NCI-H128 (cell line): ENCODE data around the gene POLD3.
"Not testable (repeated sequence)": the region's sequence is repeated elsewhere in the genome, so short reads cannot be mapped to it uniquely, and the experiment has no call there.

Experiments used
- DNase-seq: peaks from one replicate; lab custom pipeline; 2025; ENCODE audit not compliant: unreplicated experiment; lab: John Stamatoyannopoulos, UW

POLD3 gene

GRCh38 chr11:74636630-74637184, 44.3 kb downstream of the POLD3 start:
- DNase-seq, result no peak

GRCh38 chr11:74637700-74638099, 45.3 kb downstream of the POLD3 start:
- no peak for DNase-seq

- DNase-seq, result no peak
Measured at GRCh38 chr11:74638869-74639268, 46.5 kb downstream of the POLD3 start.

- DNase-seq, result no peak
Measured at GRCh38 chr11:74639533-74639932, 47.2 kb downstream of the POLD3 start.

- peak; percentile 61 for DNase-seq
Measured at GRCh38 chr11:74641289-74641688, 48.9 kb downstream of the POLD3 start.

GRCh38 chr11:74641905-74642304, 49.5 kb downstream of the POLD3 start:
- no peak for DNase-seq

- no peak for DNase-seq
Measured at GRCh38 chr11:74642912-74643311, 50.5 kb downstream of the POLD3 start.

- DNase-seq, result no peak
Measured at GRCh38 chr11:74644081-74644480, 51.7 kb downstream of the POLD3 start.

GRCh38 chr11:74646215-74646614, 53.8 kb downstream of the POLD3 start:
- DNase-seq, result no peak

GRCh38 chr11:74646954-74647353, 54.6 kb downstream of the POLD3 start:
- DNase-seq, result no peak

GRCh38 chr11:74647404-74647803, 55.0 kb downstream of the POLD3 start:
- no peak for DNase-seq

- DNase-seq, result no peak
Measured at GRCh38 chr11:74647831-74648230, 55.4 kb downstream of the POLD3 start.

GRCh38 chr11:74648894-74649293, 56.5 kb downstream of the POLD3 start:
- no peak for DNase-seq

GRCh38 chr11:74650498-74650897, 58.1 kb downstream of the POLD3 start:
- no peak for DNase-seq

- DNase-seq, result no peak
Measured at GRCh38 chr11:74654976-74655375, 62.6 kb downstream of the POLD3 start.

- not testable (repeated sequence) for DNase-seq
Measured at GRCh38 chr11:74659124-74659523, 66.7 kb downstream of the POLD3 start.

GRCh38 chr11:74662487-74663103, 70.2 kb downstream of the POLD3 start:
- DNase-seq, result no peak

- DNase-seq, result no peak
Measured at GRCh38 chr11:74663315-74663714, 70.9 kb downstream of the POLD3 start.

GRCh38 chr11:74669211-74670160, 77.1 kb downstream of the POLD3 start:
- no peak for DNase-seq

- DNase-seq, result no peak
Measured at GRCh38 chr11:74670171-74670570, 77.8 kb downstream of the POLD3 start.

- DNase-seq, result no peak
Measured at GRCh38 chr11:74671520-74672196, 79.3 kb downstream of the POLD3 start.
